ENCODE results near the gene ZNF239. TPM values are rescaled to one million over a fixed set of nuclear protein-coding genes. Genes with fewer than 3 reads are reported as not detected.
"Not testable (repeated sequence)": the region's sequence is repeated elsewhere in the genome, so short reads cannot be mapped to it uniquely, and the experiment has no call there.

The ZNF239 gene
- total RNA-seq (2014; rRNA removed; shearing (Covaris generic)) = 3.5 and 5.4 TPM in 2 replicates

- peak; percentile 48 for DNase-seq (ENCODE audit: low spot score)
These were observed at the start of gene ZNF239 for GRCh38 chr10:43574001-43574892. Gene ZNF239 (minus strand): TSS chr10:43574616. CDS start chr10:43558079, 16,537 bp downstream.

DNA sequence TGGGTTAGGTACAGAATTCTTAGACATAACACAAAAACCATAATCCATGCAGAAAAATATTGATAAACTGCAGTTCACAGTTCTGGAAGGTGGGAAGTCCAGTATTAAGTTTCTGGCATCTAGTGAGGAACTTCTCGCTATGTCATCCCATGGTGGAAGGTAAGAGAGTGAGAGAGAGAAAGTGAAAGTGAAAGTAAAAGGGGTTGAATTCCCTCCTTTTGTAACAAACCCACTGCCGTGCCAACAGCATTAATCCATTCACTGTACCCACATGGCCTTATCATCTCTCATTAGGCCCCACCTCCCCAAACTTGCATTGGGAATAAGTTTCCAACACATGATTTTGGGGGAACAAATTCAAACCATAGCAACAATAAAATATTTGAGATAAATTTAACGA lies 48.9 kb upstream of the ZNF239 start:
- peak; percentile 63 for DNase-seq (ENCODE audit: low spot score)

GRCh38 chr10:43622038-43622437 lies 47.6 kb upstream of the ZNF239 start:
- no peak for DNase-seq (ENCODE audit: low spot score)

GRCh38 chr10:43619368-43619767 lies 45.0 kb upstream of the ZNF239 start:
- DNase-seq (ENCODE audit: low spot score) = no peak

DNA sequence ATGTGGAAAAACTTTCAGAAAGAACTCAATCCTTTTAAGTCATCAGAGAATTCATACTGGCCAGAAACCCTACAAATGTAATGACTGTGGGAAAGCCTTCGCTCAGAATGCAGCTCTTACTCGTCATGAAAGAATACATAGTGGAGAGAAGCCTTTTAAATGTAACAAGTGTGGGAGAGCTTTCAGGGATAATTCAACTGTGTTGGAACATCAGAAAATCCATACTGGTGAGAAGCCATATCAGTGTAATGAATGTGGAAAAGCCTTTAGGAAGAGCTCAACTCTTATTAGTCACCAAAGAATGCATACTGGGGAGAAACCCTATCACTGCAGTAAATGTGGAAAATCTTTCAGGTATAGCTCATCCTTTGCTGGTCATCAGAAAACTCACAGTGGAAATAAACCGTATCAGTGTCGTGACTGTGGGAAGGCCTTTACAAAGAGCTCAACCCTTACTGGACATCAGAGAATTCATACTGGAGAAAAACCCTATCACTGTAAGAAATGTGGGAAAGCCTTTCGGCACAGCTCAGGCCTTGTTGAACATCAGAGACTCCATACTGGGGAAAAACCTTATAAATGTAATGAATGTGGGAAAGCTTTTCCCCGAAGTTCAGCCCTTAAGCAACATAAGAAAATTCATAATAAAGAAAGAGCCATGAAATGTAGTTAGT lies 42.4 kb upstream of the ZNF239 start:
- DNase-seq (ENCODE audit: low spot score) = no peak

DNA sequence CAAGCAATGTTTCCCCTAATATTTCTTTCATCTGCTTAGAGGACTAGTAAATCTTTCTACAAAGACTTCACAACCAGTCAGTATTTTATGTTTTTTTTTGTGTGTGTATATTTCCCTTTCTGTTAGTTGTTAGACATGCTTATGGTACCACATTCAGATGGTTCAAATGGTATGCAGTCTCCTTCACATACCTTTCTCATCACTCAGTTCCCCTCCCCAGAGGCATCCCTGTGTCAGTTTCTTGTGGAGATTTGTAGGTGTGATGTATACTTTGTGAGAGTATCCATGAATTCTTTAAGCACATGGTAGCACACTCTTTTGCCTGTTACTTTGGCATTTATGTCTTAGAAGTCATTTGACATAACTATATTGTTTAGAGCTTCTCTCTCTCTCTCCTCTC lies 36.2 kb upstream of the ZNF239 start:
- no peak for DNase-seq (ENCODE audit: low spot score)

DNA sequence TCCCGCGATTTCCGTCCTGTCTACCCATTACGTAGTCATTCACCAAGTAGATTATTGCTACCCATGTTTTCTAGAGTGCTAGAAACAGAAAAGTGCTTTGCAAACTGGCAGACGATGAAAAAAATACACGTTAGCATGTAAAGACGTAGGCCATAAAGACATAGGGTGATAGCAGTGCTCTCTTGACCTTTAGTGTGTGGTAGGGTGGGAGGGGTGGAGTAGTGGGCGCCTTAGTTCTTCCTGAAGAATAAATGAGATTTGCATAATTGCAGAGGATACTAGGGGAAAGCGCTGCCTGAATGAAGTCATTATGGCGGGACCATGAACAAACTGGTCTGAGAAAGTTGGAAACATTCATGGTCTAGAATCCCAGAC lies 32.8 kb upstream of the ZNF239 start:
- no peak for DNase-seq (ENCODE audit: low spot score)

GRCh38 chr10:43606323-43607198 lies 32.1 kb upstream of the ZNF239 start, which contains the start of gene ZNF485:
Gene ZNF485 (plus strand): TSS chr10:43606438. CDS start chr10:43607051, 613 bp downstream.
- DNase-seq (ENCODE audit: low spot score) = no peak

- no peak for DNase-seq (ENCODE audit: low spot score)
These were observed 31.5 kb upstream of the ZNF239 start for GRCh38 chr10:43605850-43606322.

GRCh38 chr10:43601576-43601975 lies 27.2 kb upstream of the ZNF239 start:
- not testable (repeated sequence) for DNase-seq (ENCODE audit: low spot score)

DNA sequence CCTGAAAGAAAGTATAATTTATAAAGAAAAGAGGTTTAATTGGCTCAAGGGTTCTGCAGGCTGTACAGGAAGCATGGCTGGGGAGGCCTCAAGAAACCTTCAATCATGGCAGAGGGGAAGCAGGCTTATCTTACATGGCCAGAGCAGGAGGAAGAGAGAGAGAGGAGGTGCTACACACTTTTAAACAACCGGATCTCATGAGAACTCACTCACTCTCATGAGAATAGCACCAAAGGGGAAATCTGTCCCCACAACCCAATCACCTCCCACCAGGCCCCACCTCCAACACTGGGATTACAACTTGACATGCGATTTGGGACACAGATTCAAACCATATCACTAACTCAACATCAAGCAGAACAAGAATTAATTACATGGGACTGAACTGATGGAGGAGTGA lies 24.9 kb upstream of the ZNF239 start:
- no peak for DNase-seq (ENCODE audit: low spot score)

DNA sequence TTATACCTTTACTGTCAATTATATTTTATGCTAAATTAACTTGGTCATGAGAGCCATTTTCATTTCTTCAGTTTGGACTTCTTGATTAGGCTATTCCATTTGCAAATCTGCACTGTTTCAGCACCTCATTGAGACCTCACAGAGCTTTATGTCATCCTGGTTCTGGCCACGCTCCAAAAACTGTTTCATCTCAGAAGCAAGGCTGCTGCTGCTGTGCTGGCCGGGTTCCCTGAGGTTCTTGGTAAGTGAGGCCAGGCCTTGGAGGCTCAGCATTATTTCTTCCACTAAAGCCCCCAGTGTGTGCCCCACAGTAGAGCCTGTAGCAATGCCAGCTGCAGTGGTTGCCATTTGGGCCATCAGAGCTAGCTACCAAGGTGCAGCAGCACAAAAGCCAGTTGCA lies 24.0 kb upstream of the ZNF239 start:
- no peak for DNase-seq (ENCODE audit: low spot score)

DNA sequence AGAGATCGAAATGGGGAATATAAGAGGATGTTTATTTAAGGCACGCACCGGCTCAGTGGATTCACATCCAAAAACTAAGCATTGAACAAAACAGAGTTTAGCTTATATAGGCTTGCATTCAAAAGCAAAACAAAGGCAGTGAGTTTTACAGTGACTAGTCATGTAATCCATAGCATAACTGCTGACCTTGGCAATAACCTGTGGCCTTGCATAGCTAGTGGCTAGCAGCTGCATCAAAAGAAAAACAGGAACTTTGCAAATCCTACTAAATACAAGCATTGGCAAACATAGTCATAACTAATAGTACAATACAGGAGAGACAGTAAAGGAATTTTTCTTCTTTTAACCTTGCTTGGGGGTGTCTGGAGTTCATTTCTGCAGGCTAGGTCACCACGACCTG lies 22.1 kb upstream of the ZNF239 start:
- no peak for DNase-seq (ENCODE audit: low spot score)

GRCh38 chr10:43595739-43596298 lies 21.4 kb upstream of the ZNF239 start:
- no peak for DNase-seq (ENCODE audit: low spot score)

- no peak for DNase-seq (ENCODE audit: low spot score)
These were observed 20.7 kb upstream of the ZNF239 start for GRCh38 chr10:43594944-43595589.

- no peak for DNase-seq (ENCODE audit: low spot score)
These were observed 17.0 kb upstream of the ZNF239 start for GRCh38 chr10:43591303-43591904.

DNA sequence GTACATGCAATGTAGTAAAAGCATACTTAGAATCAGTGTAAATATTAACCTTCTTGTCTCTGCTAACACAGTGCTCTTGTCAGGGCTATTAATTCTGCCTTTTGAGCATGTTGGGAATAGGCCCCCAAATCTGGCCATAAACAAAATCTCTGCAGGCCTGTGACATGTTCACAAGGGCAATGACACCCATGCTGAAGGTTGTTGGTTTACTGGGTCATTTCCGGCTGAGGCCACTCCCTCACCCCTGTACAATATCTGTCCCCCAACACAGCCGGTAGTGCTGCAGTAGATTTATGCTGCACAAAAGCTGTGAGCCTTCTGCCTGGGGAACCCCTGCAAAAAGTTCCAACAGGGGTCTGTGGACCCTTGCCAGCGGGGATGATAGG lies 12.3 kb upstream of the ZNF239 start:
- DNase-seq (ENCODE audit: low spot score) = not testable (repeated sequence)

- no peak for DNase-seq (ENCODE audit: low spot score)
These were observed 11.7 kb upstream of the ZNF239 start for GRCh38 chr10:43585981-43586729.

GRCh38 chr10:43585046-43585445 lies 10.6 kb upstream of the ZNF239 start:
- peak; percentile 18 for DNase-seq (ENCODE audit: low spot score)

DNA sequence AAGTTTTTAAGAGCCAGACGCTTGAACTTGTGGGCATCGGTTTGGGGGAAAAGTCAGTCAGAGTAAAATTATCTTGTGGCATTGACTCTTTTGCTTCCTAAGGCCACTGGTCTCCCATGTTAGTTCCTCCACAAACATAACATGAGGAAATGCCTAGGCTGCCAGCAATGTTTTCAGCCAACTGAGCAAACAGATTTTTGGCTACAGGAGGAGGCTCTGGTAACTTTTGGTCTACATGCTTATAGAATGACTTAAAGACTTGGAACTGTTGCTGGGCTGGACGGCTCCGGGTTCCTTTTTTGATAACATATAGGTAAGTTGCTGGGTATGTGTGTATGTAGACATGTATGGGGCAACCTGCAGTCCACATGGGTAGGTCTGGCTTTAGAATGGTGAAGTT lies 9.6 kb upstream of the ZNF239 start:
- no peak for DNase-seq (ENCODE audit: low spot score)

Measured in A172 (cell line).